Inflammatory macrophage (primary cell): ENCODE measurements around the gene ZNF804B.
"Not testable (repeated sequence)": the region's sequence is repeated elsewhere in the genome, so short reads cannot be mapped to it uniquely, and the experiment has no call there.

Source experiments
- DNase-seq, 2 donors: peaks; one replicate each; pipeline ENCODE4 v3.0.0-alpha.2; 2020 to 2022

ZNF804B gene

GRCh38 chr7:89103564-89103963, 344.1 kb downstream of the ZNF804B start:
- DNase-seq, result no peak

DNA sequence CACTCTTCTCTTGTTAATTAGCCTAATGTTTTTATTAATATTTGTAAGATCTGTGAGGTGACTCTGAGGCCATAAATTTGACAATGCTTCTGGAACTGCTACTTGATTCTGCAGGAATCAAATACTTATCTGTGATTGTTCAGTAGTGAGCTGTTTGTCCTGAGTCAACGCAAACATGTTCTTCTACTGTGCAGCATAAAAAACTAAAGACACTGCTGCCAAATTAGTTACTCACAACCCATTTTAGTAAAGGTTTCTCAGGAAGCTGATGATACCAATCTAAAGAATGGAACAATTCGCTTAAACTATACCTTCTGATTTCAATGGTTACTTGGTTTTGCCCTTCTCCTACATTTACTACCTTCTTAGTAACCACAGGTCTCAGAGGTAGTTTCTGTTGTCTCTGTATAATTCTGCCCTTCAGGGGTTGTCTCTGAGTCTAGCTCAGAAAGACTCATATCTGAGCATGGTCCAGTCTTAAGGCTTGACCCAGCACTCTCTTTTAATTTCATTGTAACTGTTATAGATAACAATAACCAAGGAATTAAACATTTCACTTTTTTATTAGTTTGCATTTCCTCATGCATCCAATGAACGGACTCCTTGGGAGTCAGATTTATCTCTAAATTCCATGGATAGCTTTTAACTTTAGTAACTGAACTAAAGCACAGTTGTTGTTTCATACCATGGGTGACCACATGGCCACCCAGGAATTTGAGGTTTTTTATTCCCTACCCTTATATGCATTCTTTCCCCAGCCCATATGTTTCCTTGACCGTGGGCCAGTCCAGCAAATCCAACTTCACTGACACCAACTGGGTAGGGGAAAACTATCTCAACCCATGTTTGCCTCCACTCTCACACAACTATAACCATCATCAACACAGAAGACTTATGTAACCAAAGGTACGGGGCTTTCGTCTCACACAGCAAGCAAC, 345.5 kb downstream of the ZNF804B start:
- no peak for DNase-seq

DNA sequence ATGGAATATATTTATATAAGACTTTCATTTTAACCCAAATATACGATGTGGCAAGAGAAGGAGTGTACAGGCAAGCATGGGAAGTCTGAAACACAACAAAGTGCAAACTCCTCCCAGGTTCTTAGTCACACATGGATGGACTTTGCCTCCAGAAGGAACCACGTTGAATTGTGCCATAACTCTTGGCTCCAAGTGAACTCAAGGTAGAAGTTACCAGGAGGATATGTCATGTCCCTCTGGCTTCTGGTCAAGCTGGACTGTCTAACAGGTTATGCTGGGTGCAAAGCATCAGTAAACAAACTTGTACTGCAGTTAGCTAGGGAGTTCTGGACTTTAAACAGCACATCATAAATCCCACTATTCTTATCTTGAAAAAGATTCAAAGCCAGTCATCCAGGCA, 364.4 kb downstream of the ZNF804B start:
- no peak for DNase-seq

DNA sequence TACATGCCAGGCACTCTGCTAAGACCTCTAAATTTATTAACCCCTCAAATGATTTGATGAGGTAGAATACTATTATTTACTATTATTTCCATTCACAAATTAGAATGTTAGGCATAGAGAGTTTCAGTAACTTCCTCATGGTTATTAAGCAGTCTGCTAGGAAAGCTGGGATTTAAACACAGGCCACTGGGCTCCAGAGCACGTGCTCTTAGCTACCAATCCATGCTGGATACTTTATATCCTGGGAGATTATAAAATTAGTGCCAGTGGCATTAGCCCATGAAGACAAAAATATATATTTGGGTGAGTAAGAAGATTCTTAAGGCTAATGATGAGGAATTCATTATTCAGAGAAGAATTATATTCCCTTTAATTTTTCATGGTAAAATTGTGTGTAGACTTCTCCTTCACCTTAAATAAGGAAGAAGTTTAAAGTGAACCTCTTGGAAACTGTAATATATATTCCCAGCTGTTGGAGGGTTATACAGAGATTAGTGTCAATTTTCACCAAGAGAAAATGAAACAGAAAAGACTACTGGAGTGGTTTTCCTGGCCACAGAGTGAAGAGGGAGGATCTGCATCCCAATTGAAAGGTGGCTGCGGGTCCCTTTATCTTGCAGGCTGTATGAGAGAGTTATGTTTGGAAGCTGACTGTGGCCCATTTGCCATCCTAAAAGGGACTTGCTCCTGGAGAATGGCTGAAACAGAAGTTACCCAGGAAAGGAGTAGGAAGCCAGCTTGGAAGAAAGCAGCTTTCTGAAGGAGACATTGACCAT, 370.3 kb downstream of the ZNF804B start:
- no peak for DNase-seq

- DNase-seq, result no peak
Measured at GRCh38 chr7:89133357-89133756, 373.9 kb downstream of the ZNF804B start.

DNA sequence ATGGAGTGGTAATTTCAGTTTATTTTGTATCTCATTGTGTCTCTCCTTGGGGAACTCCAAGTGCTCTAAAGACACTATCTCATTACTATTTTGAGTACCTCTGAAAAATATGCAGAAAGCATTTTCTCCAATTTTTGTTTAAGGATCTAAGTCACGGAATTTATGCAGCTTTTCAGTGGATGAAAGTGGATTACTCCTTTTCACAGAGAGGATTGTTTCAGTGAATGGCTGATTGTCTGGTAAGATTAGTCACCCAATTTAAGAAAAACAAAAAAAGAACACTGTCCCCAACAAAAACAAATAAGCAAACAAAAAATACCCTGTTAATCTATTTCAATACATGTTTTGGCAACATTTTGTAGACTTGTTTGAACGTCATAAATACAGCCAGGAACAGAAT, 374.3 kb downstream of the ZNF804B start:
- no peak for DNase-seq

GRCh38 chr7:89145801-89146200, 386.3 kb downstream of the ZNF804B start:
- no peak for DNase-seq

GRCh38 chr7:89160107-89160506, 400.6 kb downstream of the ZNF804B start:
- no peak for DNase-seq

- DNase-seq, result no peak
Measured at GRCh38 chr7:89165421-89165820, 405.9 kb downstream of the ZNF804B start.

- DNase-seq, result no peak
Measured at GRCh38 chr7:89170628-89171027, 411.1 kb downstream of the ZNF804B start.

DNA sequence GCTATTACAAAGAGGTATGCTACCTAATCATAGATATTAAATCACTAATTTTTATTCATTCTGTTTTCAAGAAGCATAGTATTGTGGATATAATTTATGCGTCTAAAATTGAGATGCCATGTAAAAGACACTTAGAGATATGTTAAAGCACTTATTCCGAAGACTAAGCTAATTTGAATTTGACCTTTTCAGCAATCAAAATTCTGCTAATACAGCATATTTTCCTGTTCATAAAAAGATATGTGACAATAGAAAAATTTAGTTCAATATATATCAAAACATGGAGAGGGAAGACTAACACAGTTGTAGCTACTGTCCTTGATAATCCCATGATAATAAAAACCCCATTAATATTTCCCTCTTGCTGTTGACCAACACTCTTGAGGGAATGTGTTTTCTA, 422.6 kb downstream of the ZNF804B start:
- DNase-seq, result no peak

DNA sequence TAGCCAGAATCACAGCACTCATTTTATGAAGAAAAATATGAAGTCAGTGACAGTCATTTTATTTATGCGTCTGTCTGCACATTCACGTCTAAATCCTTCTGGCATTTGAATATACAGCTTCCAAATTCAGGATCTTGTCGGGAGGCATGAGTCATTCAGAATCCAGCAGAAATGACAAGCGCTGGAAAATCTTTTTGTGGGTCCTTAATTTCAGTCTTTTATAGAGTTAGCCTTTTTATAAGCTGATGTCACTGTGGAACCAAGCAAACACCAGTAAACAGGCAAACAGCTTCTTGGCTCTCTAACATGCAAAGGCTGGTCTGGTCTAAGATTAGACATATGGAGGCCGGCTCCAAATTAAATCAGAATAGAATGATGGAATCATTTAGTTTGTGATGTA, 424.2 kb downstream of the ZNF804B start:
- no peak for DNase-seq

- no peak for DNase-seq
Measured at GRCh38 chr7:89200758-89201157, 441.3 kb downstream of the ZNF804B start.

GRCh38 chr7:89223900-89224395, 464.4 kb downstream of the ZNF804B start:
- no peak for DNase-seq

DNA sequence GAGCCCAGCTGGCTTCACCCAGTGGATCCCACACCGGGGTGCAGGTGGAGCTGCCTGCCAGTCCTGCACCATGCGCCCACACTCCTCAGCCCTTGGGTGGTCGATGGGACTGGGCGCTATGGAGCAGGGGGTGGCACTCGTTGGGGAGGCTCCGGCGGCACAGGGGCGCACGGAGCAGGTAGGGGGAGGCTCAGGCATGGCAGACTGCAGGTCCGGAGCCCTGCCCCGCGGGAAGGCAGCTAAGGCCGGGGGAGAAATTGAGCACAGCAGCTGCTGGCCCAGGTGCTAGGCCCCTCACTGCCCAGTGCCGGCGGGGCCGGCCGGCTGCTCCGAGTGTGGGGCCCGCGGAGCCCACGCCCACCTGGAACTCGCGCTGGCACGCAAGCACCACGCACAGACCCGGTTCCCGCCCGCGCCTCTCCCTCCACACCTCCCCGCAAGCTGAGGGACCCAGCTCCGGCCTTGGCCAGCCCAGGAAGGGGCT, 469.2 kb downstream of the ZNF804B start:
- DNase-seq, result not testable (repeated sequence)

- DNase-seq, result no peak
Measured at GRCh38 chr7:89238156-89238555, 478.7 kb downstream of the ZNF804B start.

DNA sequence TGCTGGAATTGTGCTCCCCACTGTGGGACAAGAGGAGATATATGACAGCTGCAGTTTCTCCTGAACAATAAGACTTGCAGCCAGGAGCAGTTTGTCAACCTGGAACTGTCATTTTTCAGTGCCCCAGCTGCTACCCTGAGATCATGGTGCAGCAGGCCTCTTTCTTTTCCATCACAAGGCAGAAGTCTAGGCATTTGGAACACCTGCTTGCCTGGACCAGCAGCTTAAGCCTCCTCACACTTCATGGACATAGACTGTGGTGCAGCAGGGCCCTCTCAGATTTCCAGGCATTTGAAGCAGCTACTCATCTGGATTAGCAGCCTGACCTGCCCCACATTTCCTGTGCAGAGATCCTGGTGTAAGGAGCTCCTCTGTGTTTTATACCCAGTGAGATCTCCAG, 486.7 kb downstream of the ZNF804B start:
- no peak for DNase-seq

DNA sequence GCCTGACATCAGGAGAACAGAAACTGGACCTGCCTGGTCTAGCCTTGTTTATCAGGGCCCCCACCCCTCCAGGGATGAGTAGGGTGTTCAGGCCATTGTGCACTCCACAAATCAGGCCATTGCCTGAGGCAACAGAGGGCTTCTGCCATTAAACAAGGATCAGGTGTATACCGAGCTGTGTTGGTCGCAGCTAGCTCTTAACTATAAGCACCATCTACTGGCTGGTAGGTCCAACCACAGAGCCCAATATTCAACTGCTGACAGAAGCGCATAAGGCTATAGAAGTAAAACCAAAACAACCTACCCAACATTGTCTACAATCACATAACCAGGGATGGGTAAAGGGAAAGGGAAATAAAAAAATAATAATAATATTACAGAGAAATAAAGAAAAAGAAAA, 487.7 kb downstream of the ZNF804B start:
- DNase-seq, result no peak

- DNase-seq, result no peak
Measured at GRCh38 chr7:89259085-89259484, 499.6 kb downstream of the ZNF804B start.

DNA sequence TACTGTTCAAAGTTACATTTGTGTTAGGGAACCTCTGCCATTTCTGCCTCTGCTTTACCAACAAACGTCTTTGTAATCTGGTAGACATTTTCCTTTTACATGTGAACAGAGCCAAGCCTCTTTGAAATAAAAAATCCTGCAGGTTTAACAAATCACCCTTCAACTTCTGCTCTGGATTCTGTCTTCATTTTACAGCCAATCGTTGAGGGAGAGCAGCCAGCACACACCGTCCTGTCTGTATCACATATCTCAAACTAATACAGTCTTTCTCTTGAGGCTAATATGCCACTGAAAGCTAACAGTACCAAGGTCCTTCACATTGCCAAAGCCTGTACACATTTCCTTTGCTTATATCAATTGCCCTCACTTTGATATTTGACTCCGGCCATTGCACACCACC, 504.6 kb downstream of the ZNF804B start:
- DNase-seq, result no peak

GRCh38 chr7:89265631-89266030, 506.1 kb downstream of the ZNF804B start:
- DNase-seq, result no peak

DNA sequence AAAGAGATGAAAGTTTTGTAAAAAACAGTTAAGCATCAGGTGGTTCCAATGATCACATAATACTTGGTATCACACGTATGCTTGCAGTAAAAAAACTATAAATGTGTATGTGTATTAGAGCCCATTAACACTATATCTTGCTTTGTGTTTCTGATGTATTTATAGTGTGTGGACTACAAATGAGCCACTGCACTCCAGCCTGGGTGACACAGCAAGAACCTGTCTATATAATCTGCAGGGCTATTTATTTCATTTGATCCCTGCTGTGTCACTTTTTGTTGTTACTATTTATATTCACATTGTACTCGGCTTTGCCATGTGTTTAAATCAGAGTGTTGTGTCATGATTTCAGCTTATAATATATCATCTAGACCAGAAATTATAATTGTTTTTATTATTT, 523.8 kb downstream of the ZNF804B start:
- DNase-seq, result no peak

DNA sequence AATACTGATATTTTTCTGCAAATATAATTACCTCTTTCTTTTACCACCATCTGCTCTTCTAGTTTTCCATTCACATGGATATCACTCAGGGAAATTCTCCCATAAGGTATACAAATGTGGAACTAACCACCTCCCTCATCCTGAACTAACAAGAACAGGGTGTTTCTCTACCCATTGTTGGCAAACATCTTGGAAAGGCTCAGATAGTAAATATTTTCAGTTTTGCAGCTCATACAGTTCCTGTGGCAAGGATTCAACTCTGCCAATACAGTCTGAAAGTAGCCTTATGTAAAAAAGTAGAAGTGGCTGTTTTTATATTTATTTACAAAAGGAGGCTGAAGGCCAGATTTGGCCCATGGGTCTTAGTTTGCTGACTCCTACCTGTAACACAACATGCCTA, 549.0 kb downstream of the ZNF804B start:
- no peak for DNase-seq

DNA sequence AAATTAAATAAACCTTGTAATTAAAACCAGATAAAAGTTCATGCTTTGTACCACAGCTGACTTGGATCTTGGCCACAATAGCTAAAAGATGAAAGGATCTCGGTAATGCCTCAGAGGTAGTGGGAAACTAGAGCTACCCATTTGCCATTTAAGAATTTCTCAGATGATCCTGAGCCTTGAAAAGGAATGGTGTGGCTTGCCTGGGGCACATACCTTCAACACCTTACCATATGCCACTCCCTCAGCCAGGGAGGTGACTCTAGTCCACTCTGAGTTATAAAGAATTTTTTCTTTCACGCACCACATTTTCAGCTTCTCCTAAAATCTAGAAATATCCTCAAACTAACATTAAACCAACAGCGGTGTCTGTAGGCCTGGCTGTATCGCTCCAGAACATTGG, 552.4 kb downstream of the ZNF804B start:
- no peak for DNase-seq
